HCT116 (cell line): Measurements from ENCODE around the gene CAMK1D. TPM values are rescaled to one million over a fixed set of nuclear protein-coding genes. Genes with fewer than 3 reads are reported as not detected.

Source experiments
- ATAC-seq: fragments of 200-7000 bp; cut with Tn5 transposase; 2 replicates; pipeline ENCODE4 v1.9.1; 2020; ENCODE audit warnings: mild to moderate bottlenecking, moderate library complexity
- BruUV-seq: library from RNA; stranded (reverse); fragments of 400-500 nt; replicated peaks from 2 replicates; lab custom pipeline; 2021; lab: Mats Ljungman, UMichigan
- CTCF ChIA-PET: fragments of 300-600 bp; sonication (Branson Sonifier 250); formaldehyde crosslinking; loops from one replicate; lab custom pipeline; 2021; ENCODE audit warnings: antibody characterized with exemption; lab: Charles Lee
- POLR2A ChIA-PET: fragments of 300-600, 350-600 bp; sonication (Branson Sonifier 250); formaldehyde crosslinking; loops from one replicate; lab custom pipeline; 2021; ENCODE audit warnings: antibody characterized with exemption; lab: Charles Lee
- RAD21 ChIA-PET, 2 experiments: fragments of 300-600 bp; sonication (Branson Sonifier 250); formaldehyde crosslinking; loops; one replicate each; lab custom pipeline; 2023; ENCODE audit warnings: low total read pairs in 2 of 2; ENCODE audit not compliant: uncharacterized antibody in 2 of 2, unreplicated experiment in 2 of 2, low non-redundant PET in 1 of 2; lab: Charles Lee
- DNase-seq: peaks from one replicate; pipeline ENCODE4 v3.0.0-alpha.2; 2010; ENCODE audit warnings: low read depth, low spot score
- H2AFZ ChIP-seq: fragments of 200-600 bp; shearing (Covaris generic), sonication (generic); 2 replicates; pipeline ENCODE4 v1.6.1; 2017; ENCODE audit warnings: low read depth, mixed run types, mixed read lengths, antibody characterized with exemption, low read length; ENCODE audit not compliant: poor library complexity, severe bottlenecking
- H3K27ac ChIP-seq: 2 replicates; pipeline ENCODE4 v1.5.1; 2012; ENCODE audit warnings: low read depth, low read length
- H3K27me3 ChIP-seq: fragments of 200-600 bp; sonication (generic); 2 replicates; pipeline ENCODE4 v1.6.1; 2016; ENCODE audit warnings: mixed run types, low read length, mixed read lengths; ENCODE audit not compliant: insufficient read depth
- H3K36me3 ChIP-seq, 2 experiments: fragments of 200-500 bp in 1 of 2; fragments of 200-600 bp in 1 of 2; sonication (Bioruptor generic) in 1 of 2; sonication (generic) in 1 of 2; 2 replicates each; pipeline versions ENCODE4 v1.5.1 to v1.6.1; 2014 to 2016; ENCODE audit warnings: low read length in 2 of 2, inconsistent platforms in 1 of 2, mixed read lengths in 1 of 2, mixed run types in 1 of 2; ENCODE audit not compliant: insufficient read depth in 2 of 2, control insufficient read depth in 1 of 2
- H3K4me1 ChIP-seq, 2 experiments: fragments of 200-600 bp in 1 of 2; sonication (generic) in 1 of 2; 2 replicates each; pipeline versions ENCODE4 v1.5.1 to v1.6.1; 2012 to 2017; ENCODE audit warnings: low read length in 2 of 2, inconsistent platforms in 1 of 2, mild to moderate bottlenecking in 1 of 2, mixed read lengths in 1 of 2, mixed run types in 1 of 2, moderate library complexity in 1 of 2; ENCODE audit not compliant: insufficient read depth in 2 of 2, control insufficient read depth in 1 of 2
- H3K4me2 ChIP-seq: fragments of 200-600 bp; sonication (generic); 2 replicates; pipeline ENCODE4 v1.6.1; 2017; ENCODE audit warnings: mixed run types, low read length, mixed read lengths
- H3K4me3 ChIP-seq, 2 experiments: fragments of 200-600 bp in 1 of 2; sonication (generic) in 1 of 2; replicated peaks in 1 of 2; 2 replicates each; pipeline ENCODE4 v1.5.1; 2011 to 2016; ENCODE audit warnings: low read length in 2 of 2, control low read depth in 1 of 2, low read depth in 1 of 2, mild to moderate bottlenecking in 1 of 2, mixed read lengths in 1 of 2, mixed run types in 1 of 2
- H3K79me2 ChIP-seq: fragments of 200-600 bp; sonication (generic); 2 replicates; pipeline ENCODE4 v1.6.1; 2017; ENCODE audit warnings: mild to moderate bottlenecking, mixed run types, low read length, moderate library complexity, mixed read lengths; ENCODE audit not compliant: insufficient read depth
- H3K9ac ChIP-seq: fragments of 200-600 bp; sonication (generic); 2 replicates; pipeline ENCODE4 v1.6.1; 2016; ENCODE audit warnings: low read length, mixed read lengths
- H3K9me2 ChIP-seq: fragments of 200-600 bp; sonication (generic), shearing (Covaris generic); 2 replicates; pipeline ENCODE4 v1.6.1; 2017; ENCODE audit warnings: mixed run types, mild to moderate bottlenecking, moderate library complexity; ENCODE audit not compliant: insufficient read depth
- H3K9me3 ChIP-seq, 2 experiments: fragments of 200-500 bp in 1 of 2; fragments of 200-600 bp in 1 of 2; sonication (Bioruptor generic) in 1 of 2; sonication (generic) in 1 of 2; 2 replicates each; pipeline ENCODE4 v1.6.1; 2014 to 2017; ENCODE audit warnings: low read length in 2 of 2, mixed read lengths in 2 of 2, inconsistent platforms in 1 of 2, low read depth in 1 of 2, mild to moderate bottlenecking in 1 of 2, mixed run types in 1 of 2, moderate library complexity in 1 of 2; ENCODE audit not compliant: control insufficient read depth in 1 of 2, insufficient read depth in 1 of 2
- H4K20me1 ChIP-seq: fragments of 200-600 bp; sonication (generic), shearing (Covaris generic); 2 replicates; pipeline ENCODE4 v1.6.1; 2017; ENCODE audit warnings: mixed run types, mild to moderate bottlenecking, moderate library complexity; ENCODE audit not compliant: insufficient read depth
- CBX3 ChIP-seq: IDR thresholded peaks from 2 replicates; pipeline ENCODE4 v1.6.1; 2012; ENCODE audit warnings: low read depth
- CEBPB ChIP-seq: IDR thresholded peaks from 2 replicates; pipeline ENCODE4 v1.6.1; 2012; ENCODE audit warnings: low read depth
- EGR1 ChIP-seq: IDR thresholded peaks from 2 replicates; pipeline ENCODE4 v1.6.1; 2012; ENCODE audit warnings: low read depth
- ELF1 ChIP-seq: IDR thresholded peaks from 2 replicates; pipeline ENCODE4 v1.6.1; 2012; ENCODE audit warnings: low read depth, borderline replicate concordance
- EZH2 ChIP-seq: fragments of 200-600 bp; sonication (generic); IDR thresholded peaks from 2 replicates; pipeline ENCODE4 v1.6.1; 2017; ENCODE audit warnings: antibody characterized with exemption, mixed run types
- EZH2phosphoT487 ChIP-seq: fragments of 200-600 bp; IDR thresholded peaks from 2 replicates; pipeline ENCODE4 v1.6.1; 2018; ENCODE audit warnings: antibody characterized with exemption, borderline replicate concordance
- FOSL1 ChIP-seq: IDR thresholded peaks from 2 replicates; pipeline ENCODE4 v1.6.1; 2012; ENCODE audit warnings: low read depth
- JUND ChIP-seq: IDR thresholded peaks from 2 replicates; pipeline ENCODE4 v1.6.1; 2012
- POLR2A ChIP-seq: IDR thresholded peaks from 2 replicates; pipeline ENCODE4 v1.7.0; 2011; ENCODE audit warnings: borderline replicate concordance; ENCODE audit not compliant: insufficient read depth, insufficient read length; ENCODE audit errors: extremely low read depth
- POLR2AphosphoS5 ChIP-seq: IDR thresholded peaks from 2 replicates; pipeline ENCODE4 v1.6.1; 2011; ENCODE audit warnings: mild to moderate bottlenecking, low read depth, low read length, moderate library complexity
- RAD21 ChIP-seq: IDR thresholded peaks from 2 replicates; pipeline ENCODE4 v1.6.1; 2012; ENCODE audit warnings: low read depth, mild to moderate bottlenecking
- SIN3A ChIP-seq: IDR thresholded peaks from 2 replicates; pipeline ENCODE4 v1.6.1; 2012; ENCODE audit warnings: low read depth
- SP1 ChIP-seq: IDR thresholded peaks from 2 replicates; pipeline ENCODE4 v1.6.1; 2012; ENCODE audit warnings: low read depth
- SRF ChIP-seq: IDR thresholded peaks from 2 replicates; pipeline ENCODE4 v1.6.1; 2012; ENCODE audit warnings: low read depth
- YY1 ChIP-seq: IDR thresholded peaks from 2 replicates; pipeline ENCODE4 v1.6.1; 2011; ENCODE audit warnings: low read length, low read depth, moderate library complexity, mild to moderate bottlenecking; ENCODE audit not compliant: insufficient replicate concordance; ENCODE audit errors: extremely low read depth
- ZFX ChIP-seq: fragments of 450-650 bp; IDR thresholded peaks from 2 replicates; pipeline ENCODE4 v1.6.1; 2017
- intact Hi-C: fragments of 100-400 bp; cut with micrococcal nuclease; formaldehyde crosslinking; loops from 2 replicates; pipeline ENCODE4 v1.10.0; 2022
- total RNA-seq: library from RNA; stranded (reverse); gene quantifications from one replicate; pipeline ENCODE4 v1.2.1, GENCODE V29; 2021; ENCODE audit not compliant: unreplicated experiment
- TF ChIP-seq, protein P1 (sequence below): IDR thresholded peaks from 2 replicates; pipeline ENCODE4 v1.6.1; 2012
- TF ChIP-seq, protein P2 (sequence below): IDR thresholded peaks from 2 replicates; pipeline ENCODE4 v1.6.1; 2012; ENCODE audit warnings: low read depth
- TF ChIP-seq, protein P3 (sequence below), 3 experiments: fragments of 200-600 bp in 1 of 3; sonication (generic) in 1 of 3; IDR thresholded peaks in 2 of 3; conservative IDR thresholded peaks in 1 of 3; 2 replicates each; pipeline ENCODE4 v1.5.1; 2012 to 2017; ENCODE audit warnings: low read depth in 2 of 3, low read length in 2 of 3, antibody characterized with exemption in 1 of 3, borderline replicate concordance in 1 of 3, control low read depth in 1 of 3, mild to moderate bottlenecking in 1 of 3, mixed read lengths in 1 of 3, mixed run types in 1 of 3, moderate library complexity in 1 of 3; ENCODE audit not compliant: insufficient read depth in 1 of 3

The CAMK1D gene
- total RNA-seq, 1 experiment from 2014 or later: 9.6 TPM

DNA sequence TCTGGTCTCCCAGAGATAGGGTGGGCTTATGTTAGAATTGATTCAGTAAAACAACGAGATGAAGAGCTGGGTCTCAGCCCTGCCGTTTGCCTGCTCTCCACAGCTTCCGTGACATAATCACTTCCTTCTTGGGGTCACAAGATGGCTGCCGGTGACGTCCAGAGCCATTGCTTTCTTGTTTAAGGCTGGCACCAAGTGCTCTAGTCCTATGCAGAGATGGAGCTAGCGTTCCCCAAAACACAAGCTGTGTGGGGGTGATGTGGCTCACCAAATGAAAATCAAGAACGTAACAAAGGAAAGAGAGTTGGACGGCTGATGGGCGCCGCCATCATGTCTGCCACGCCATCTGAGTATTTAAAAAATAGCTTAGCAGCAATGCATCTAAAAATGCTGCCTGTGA lies 296.1 kb downstream of the CAMK1D start:
- POLR2A ChIA-PET: no interaction called here
- H3K9me2 ChIP-seq: no peaks in the 10 kb centered on the region
- H3K9ac ChIP-seq: no peak overlapping the region
- no peaks in the 10 kb centered on the region for H3K4me1 ChIP-seq
- no peak overlapping the region for H3K4me3 ChIP-seq
- BruUV-seq: no TSS peak
- RAD21 ChIA-PET: no interaction called here
- H3K36me3 ChIP-seq: no peaks in the 10 kb centered on the region
- H3K27me3 ChIP-seq: no peaks in the 10 kb centered on the region
- H3K9me3 ChIP-seq: no peaks in the 10 kb centered on the region
- no peaks in the 10 kb centered on the region for H3K79me2 ChIP-seq
- ATAC-seq (no peak), DNase-seq (no peak)
- H2AFZ ChIP-seq: no peak overlapping the region
- H4K20me1 ChIP-seq: no peaks in the 10 kb centered on the region
- H3K4me2 ChIP-seq: no peak overlapping the region
- H3K27ac ChIP-seq: no peak overlapping the region
- TF ChIP-seq FOSL1: no peak
- no peak for TF ChIP-seq SP1
- TF ChIP-seq, protein P1, sequence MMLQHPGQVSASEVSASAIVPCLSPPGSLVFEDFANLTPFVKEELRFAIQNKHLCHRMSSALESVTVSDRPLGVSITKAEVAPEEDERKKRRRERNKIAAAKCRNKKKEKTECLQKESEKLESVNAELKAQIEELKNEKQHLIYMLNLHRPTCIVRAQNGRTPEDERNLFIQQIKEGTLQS: no peak
- TF ChIP-seq CBX3: no peak
- no peak for TF ChIP-seq EZH2phosphoT487
- no peak for TF ChIP-seq JUND
- TF ChIP-seq SIN3A: no peak
- no peak for TF ChIP-seq EZH2
- no peak for TF ChIP-seq ZFX
- no peak for TF ChIP-seq EGR1
- TF ChIP-seq, protein P2, sequence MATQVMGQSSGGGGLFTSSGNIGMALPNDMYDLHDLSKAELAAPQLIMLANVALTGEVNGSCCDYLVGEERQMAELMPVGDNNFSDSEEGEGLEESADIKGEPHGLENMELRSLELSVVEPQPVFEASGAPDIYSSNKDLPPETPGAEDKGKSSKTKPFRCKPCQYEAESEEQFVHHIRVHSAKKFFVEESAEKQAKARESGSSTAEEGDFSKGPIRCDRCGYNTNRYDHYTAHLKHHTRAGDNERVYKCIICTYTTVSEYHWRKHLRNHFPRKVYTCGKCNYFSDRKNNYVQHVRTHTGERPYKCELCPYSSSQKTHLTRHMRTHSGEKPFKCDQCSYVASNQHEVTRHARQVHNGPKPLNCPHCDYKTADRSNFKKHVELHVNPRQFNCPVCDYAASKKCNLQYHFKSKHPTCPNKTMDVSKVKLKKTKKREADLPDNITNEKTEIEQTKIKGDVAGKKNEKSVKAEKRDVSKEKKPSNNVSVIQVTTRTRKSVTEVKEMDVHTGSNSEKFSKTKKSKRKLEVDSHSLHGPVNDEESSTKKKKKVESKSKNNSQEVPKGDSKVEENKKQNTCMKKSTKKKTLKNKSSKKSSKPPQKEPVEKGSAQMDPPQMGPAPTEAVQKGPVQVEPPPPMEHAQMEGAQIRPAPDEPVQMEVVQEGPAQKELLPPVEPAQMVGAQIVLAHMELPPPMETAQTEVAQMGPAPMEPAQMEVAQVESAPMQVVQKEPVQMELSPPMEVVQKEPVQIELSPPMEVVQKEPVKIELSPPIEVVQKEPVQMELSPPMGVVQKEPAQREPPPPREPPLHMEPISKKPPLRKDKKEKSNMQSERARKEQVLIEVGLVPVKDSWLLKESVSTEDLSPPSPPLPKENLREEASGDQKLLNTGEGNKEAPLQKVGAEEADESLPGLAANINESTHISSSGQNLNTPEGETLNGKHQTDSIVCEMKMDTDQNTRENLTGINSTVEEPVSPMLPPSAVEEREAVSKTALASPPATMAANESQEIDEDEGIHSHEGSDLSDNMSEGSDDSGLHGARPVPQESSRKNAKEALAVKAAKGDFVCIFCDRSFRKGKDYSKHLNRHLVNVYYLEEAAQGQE: no peak
- no peak for TF ChIP-seq RAD21
- TF ChIP-seq ELF1: no peak
- TF ChIP-seq CEBPB: no peak
- TF ChIP-seq, protein P3, sequence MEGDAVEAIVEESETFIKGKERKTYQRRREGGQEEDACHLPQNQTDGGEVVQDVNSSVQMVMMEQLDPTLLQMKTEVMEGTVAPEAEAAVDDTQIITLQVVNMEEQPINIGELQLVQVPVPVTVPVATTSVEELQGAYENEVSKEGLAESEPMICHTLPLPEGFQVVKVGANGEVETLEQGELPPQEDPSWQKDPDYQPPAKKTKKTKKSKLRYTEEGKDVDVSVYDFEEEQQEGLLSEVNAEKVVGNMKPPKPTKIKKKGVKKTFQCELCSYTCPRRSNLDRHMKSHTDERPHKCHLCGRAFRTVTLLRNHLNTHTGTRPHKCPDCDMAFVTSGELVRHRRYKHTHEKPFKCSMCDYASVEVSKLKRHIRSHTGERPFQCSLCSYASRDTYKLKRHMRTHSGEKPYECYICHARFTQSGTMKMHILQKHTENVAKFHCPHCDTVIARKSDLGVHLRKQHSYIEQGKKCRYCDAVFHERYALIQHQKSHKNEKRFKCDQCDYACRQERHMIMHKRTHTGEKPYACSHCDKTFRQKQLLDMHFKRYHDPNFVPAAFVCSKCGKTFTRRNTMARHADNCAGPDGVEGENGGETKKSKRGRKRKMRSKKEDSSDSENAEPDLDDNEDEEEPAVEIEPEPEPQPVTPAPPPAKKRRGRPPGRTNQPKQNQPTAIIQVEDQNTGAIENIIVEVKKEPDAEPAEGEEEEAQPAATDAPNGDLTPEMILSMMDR (IDR thresholded peaks at IDR 0.05 in 2 of 3, conservative IDR thresholded peaks at IDR 0.05 in 1 of 3; ENCODE audit: borderline replicate concordance in 1 of 3, insufficient read depth in 1 of 3, low read depth in 2 of 3, low read length in 2 of 3): no peak
- no peak for TF ChIP-seq YY1
- no peak for TF ChIP-seq SRF
- TF ChIP-seq POLR2A: no peak
- TF ChIP-seq POLR2AphosphoS5: no peak
- CTCF ChIA-PET: interaction anchor here (1.9 kb wide), 1 partner anchor 11 kb away, joined by 15 read pairs; no protein-coding TSS in a partner anchor
- intact Hi-C loops: no loop called here
